GM20431 (cell line): ENCODE data around the gene MED8.

ENCODE experiments used
- in situ Hi-C: fragments of 300-500 bp; cut with MseI, MboI; formaldehyde crosslinking; loops from one replicate; pipeline ENCODE4 v1.15.0; 2020; ENCODE audit warnings: low sequenced_read_pairs; ENCODE audit not compliant: unreplicated experiment

MED8 gene, protein sequence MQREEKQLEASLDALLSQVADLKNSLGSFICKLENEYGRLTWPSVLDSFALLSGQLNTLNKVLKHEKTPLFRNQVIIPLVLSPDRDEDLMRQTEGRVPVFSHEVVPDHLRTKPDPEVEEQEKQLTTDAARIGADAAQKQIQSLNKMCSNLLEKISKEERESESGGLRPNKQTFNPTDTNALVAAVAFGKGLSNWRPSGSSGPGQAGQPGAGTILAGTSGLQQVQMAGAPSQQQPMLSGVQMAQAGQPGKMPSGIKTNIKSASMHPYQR

DNA sequence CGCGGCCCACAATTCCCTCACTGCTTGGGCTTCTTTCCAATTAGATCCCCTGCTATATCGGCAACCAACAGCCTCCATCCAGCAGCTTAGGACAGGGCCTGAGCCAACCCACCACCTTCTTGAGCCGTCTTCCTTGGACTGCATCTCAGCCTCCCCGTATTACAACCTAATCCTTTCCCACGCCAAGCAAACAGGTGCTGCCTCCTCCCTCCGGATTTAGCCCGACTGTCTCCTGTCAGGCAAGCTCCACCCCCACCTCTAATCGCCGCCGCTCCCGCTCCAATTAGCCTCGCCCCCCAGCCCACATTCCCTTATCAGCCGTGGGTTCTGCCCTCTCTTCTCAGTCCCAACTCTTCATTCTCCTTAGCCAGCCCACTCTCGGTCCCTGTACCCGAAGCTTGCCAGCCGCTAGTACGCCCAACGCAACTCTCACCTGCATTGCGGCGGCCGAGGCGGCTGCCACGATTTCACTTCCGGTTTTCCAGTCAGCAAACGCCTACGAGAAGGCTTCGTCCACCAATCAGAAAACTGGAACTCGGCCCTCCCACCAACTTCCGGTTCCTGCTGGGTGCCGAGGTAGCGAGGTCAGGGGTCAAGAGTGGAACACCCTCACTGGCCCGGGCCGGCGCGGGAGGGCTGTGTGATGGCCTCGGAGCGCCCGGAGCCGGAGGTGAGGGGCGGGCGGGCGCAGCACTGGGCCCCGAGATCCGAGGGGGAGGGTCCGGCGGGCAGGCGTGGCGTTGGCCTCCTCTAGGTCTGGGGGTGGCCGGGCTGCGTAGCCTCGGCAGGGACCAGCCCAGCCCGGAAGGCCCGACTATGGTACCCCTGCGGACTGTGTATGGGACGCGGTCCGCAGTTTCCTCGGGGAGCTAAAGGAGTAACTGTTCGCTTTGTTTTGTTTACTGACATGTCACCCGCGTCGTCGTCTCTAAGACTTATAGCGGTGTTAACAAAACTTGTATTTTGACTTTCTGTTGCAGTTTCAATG, at the start of gene MED8, which contains the start of gene SZT2:
MED8 (minus strand) TSS at position 475 of the 988 bp plus-strand sequence; CDS start at position 439, 36 bp downstream.
SZT2 (plus strand) TSS at position 574 of the 988 bp plus-strand sequence; CDS start at position 644, 70 bp downstream.
- in situ Hi-C loops: no loop called here

DNA sequence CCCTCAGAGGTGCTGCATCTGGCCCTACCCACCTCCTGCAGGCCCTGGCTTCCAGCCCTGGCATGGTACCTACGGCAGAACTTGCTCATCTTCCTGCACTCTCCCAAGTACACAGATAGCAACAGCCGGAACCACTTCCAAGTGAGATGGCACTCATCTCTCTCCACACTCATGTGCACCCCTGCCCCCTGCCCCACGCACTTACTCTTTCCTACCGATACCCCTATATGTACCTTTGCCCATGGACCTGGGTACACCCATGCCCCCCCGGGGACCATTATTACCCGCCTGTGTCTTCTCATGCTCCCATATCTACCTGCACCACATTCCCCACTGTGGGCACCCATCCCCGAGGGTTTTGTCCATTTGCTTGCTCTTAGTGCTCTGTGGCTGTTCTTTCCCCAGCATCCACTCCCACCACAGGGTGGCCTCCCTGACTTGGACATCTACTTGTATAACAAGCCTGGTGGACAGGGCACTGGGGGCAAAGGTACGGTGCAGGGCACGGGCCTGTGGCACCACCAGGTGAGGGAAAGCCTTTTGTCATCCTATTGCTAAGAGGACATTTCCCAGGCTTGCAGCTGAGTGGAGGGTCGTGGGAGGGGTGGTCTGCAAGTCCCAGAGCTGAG, 49.5 kb upstream of the MED8 start:
- in situ Hi-C loops: no loop called here

- in situ Hi-C loops: no loop called here
Observed at GRCh38 chr1:43438576-43438952, 49.0 kb upstream of the MED8 start.

GRCh38 chr1:43438006-43438405, 48.4 kb upstream of the MED8 start:
- in situ Hi-C loops: no loop called here

DNA sequence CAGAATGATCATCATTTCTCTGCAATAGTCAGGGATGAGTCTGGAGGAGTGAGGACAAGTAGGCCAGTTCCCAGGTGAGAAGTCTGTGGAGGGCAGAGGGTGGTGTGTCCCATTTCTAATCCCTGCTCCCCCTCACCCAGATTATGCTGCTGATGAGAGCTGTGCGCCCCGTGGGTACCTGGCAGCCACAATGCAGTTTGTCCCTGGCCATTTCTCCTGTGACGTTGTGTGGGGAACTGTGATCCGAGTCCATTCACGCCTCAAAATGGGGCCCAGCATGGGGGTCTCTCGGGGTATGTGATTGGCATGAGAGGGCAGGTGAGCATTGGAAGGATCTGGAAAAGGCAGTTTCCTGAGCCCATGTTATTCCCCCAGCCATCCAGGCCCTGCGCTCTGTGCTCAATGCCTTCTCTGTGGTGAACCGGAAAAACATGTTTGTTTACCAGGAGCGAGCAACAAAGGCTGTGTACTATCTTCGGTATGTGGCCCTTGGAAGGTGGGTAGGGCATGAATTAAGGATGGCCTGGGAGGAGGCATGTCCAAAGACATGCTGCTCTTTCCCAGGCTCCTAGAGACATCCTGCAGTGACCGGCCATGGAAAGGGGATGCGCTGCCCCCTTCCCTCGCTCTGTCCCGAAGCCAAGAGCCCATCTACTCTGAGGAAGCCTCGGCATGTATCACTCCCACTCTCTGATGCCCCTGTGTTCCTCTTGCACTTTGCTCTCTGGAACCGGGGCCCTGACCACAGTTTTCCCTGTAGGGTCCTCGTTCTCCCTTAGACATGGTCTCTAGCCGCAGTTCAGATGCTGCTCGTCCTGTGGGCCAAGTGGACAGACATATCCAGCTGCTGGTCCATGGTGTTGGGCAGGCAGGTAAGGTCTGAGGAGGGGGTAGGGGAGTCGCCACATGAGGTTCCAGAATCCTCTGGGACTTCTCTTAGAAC, 47.7 kb upstream of the MED8 start:
- in situ Hi-C loops: no loop called here

- in situ Hi-C loops: no loop called here
Observed at GRCh38 chr1:43436371-43436770, 46.8 kb upstream of the MED8 start.

DNA sequence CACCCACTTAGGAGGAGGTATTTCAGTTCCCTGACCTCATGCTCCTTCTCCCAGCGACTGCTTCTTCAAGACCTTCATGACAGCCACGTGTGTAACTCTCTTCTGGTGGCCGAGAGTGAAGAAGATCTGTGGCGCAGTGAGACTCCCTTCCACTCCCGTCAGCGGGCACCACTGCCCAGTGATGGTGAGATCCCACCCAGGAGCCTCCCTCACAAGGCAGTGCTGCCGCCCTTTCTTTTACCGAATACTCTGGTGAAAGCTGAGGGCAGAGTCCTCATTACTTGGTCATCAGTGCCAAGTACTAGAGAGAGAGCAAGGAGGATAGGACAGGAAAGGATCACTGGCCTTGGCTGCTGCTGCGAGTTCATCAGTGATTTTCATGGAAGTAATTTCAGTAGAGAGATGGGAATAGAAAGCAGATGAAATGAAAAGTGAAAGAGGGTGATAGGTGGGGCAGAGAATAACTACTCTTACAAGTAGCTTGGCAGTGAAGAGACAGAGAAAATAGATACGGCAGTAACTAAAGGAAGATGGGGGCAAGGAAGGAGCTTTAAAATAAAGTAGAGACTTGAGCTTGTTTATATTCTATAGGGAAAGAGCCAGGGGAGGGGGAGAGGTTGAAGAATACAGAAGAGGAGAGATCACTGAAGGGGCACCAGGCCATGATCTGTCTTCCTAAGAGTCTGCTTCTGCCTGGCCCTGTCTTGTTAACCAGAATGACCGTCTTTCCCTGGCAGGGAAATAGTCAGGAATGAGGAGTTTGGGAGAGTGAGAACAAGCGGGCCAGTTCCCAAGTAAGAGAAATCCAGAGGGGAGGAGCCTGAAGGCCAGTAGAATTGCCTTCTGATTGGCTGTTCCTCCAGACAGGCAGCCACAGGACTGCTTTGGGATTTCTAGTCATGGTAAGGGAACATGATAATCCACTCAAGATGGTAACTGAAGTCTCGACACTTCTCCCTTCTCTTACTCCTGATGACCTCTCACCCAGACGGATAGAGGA, 45.8 kb upstream of the MED8 start:
- in situ Hi-C loops: no loop called here

- in situ Hi-C loops: no loop called here
Observed at GRCh38 chr1:43434256-43434655, 44.7 kb upstream of the MED8 start.

GRCh38 chr1:43432907-43433306, 43.3 kb upstream of the MED8 start:
- in situ Hi-C loops: no loop called here

DNA sequence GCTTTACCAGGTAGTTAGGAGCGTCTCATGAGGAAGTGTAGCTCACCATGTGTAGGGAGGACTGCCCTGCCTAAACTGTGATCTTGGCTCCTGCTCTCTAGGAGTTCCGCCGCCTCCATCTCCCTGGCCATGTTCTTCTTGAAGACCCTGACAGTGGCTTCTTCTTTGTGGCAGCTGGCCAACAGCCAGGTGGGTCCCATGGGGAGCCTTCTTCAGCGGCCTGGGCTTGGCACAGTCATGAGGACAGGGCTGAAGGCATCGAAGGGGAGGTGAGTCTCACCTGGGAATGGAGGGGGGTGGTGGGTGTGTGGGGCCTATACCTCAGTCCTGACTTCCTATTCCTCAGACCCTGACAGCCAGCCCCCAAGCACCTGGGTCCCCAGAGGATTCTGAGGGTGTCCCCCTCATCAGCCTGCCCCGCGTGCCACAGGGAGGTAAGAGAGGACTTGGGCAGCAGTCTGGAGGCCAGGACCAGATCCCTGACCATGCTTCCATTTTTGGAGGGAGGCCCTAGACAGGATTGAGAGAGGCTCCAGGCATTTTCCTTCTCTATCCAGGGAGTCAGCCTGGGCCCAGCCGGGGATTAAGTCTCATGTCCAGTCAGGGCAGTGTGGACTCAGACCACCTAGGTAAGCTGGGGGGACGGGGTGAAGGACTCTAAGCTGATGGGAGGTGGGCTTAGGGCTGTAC, 42.7 kb upstream of the MED8 start:
- in situ Hi-C loops: no loop called here

DNA sequence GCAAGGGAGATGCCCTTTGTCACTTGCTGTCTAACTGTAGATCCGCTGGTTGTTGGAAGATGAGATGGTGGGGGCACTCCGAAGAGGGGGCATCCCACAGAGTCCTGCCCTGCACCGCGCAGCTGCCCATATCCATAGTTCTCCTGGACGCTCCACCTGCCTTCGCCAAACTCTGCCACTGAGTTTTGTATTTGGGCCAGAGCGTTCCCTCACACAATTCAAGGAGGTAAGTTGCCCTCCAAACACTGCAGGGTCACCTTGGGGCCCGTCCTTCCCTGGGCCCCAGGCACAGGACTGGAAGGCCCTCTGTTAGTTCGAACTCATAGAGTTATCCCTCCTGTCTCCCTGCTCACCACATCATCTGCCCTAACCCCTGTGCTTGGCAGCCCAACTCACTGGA, 42.1 kb upstream of the MED8 start:
- in situ Hi-C loops: no loop called here

DNA sequence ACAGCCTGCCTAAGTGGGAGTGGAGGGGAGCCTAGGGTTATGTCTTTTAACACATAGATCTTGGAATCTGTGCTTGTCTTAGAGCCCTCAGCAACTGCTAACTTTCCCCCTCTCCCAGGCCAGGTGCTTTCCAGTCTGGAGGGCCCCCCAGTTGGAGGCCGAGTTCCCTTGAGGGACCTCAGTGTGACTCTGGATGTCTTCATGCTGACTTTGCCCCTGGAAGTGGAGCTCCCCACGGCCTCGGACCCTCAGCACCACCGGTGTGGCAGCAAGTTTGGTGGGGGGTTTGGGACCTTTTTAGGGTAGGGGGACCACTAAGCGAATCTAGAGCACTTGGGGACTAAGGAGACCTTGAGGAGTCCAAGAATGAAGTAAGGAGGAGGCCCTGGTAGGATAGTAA, 41.2 kb upstream of the MED8 start:
- in situ Hi-C loops: no loop called here

- in situ Hi-C loops: no loop called here
Observed at GRCh38 chr1:43427941-43428340, 38.3 kb upstream of the MED8 start.

DNA sequence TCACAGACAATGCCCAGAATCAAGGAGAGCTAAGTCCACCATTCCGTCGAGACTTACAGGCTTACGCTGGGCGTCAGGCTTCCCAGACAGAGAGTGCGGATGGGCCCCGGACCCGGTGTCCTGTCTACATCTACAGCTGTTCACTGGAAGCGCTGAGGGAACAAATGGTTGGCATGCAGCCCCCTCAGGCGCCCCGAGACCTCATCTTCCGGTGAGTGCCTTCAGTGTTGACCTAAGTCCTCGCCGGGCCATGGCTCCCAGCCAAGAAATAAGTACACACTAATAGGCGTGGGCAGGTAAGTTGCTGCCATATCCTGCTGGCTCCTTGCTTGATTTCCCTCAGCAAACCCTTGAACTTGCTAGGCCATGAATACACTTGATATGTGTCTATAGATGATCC, 37.9 kb upstream of the MED8 start:
- in situ Hi-C loops: no loop called here

GRCh38 chr1:43426221-43426620, 36.6 kb upstream of the MED8 start:
- in situ Hi-C loops: no loop called here

- in situ Hi-C loops: no loop called here
Observed at GRCh38 chr1:43425045-43425444, 35.4 kb upstream of the MED8 start.

- in situ Hi-C loops: no loop called here
Observed at GRCh38 chr1:43423672-43424550, 34.3 kb upstream of the MED8 start.
